GM10266 (cell line): ENCODE data around the gene NAPSA.
"Not testable (repeated sequence)": the region's sequence is repeated elsewhere in the genome, so short reads cannot be mapped to it uniquely, and the experiment has no call there.

Experiments used
- DNase-seq: peaks from one replicate; pipeline ENCODE4 v3.0.0; 2012; ENCODE audit errors: extremely low spot score
- TF ChIP-seq, protein P1 (sequence below): IDR thresholded peaks from 2 replicates; pipeline ENCODE4 v1.5.1; 2012; ENCODE audit warnings: mild to moderate bottlenecking, low read depth; ENCODE audit not compliant: control insufficient read depth, insufficient read depth; ENCODE audit errors: missing control alignments

The NAPSA gene

DNA sequence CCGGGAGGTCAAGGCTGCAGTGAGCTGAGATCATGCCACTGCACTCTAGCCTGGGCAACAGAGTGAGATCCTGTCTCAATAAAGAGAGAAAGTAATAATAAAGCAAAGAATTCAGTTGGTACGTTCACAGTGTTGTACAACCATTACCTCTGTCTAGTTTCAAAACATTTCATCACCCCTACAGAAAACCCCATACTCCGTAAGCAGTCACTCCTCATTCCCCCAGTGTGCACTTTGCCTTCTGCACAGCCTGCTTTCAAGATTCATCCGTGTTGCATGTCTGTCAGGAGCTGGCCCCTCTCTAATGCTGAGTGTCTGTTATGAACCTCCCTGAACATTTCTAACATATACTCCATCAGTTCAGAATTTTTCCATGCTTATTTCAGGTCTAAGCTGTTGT, 28.1 kb upstream of the NAPSA start:
- peak; percentile 4 for DNase-seq
- TF ChIP-seq, protein P1, sequence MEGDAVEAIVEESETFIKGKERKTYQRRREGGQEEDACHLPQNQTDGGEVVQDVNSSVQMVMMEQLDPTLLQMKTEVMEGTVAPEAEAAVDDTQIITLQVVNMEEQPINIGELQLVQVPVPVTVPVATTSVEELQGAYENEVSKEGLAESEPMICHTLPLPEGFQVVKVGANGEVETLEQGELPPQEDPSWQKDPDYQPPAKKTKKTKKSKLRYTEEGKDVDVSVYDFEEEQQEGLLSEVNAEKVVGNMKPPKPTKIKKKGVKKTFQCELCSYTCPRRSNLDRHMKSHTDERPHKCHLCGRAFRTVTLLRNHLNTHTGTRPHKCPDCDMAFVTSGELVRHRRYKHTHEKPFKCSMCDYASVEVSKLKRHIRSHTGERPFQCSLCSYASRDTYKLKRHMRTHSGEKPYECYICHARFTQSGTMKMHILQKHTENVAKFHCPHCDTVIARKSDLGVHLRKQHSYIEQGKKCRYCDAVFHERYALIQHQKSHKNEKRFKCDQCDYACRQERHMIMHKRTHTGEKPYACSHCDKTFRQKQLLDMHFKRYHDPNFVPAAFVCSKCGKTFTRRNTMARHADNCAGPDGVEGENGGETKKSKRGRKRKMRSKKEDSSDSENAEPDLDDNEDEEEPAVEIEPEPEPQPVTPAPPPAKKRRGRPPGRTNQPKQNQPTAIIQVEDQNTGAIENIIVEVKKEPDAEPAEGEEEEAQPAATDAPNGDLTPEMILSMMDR = no peak

GRCh38 chr19:50392759-50393158, 27.3 kb upstream of the NAPSA start:
- no peak for DNase-seq
- TF ChIP-seq, protein P1 = no peak

DNA sequence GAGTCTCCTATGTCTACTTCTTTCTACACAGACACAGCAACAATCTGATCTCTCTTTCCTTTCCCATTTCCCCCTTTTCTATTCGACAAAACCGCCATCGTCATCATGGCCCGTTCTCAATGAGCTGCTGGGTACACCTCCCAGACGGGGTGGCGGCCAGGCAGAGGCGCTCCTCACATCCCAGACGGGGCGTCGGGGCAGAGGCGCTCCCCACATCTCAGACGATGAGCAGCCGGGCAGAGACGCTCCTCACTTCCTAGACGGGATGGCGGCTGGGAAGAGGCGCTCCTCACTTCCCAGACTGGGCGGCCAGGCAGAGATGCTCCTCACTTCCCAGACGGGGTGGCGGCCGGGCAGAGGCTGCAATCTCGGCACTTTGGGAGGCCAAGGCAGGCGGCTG, 25.5 kb upstream of the NAPSA start:
- not testable (repeated sequence) for DNase-seq

DNA sequence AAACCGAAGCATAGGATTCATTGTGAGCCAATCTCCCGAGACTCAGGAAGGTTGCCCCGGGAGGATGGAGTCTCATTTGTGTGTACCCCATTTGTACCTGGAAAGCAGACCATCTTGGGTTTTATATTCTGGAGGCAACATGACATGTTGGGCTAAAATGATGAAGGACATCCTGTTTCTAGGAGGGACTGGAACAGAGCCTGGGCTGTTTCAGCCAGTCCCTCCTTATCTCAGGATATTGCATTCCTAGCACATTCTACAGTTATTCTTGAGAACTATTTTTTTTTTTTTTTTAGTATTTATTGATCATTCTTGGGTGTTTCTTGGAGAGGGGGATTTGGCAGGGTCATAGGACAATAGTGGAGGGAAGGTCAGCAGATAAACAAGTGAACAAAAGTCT, 24.9 kb upstream of the NAPSA start:
- not testable (repeated sequence) for DNase-seq

DNA sequence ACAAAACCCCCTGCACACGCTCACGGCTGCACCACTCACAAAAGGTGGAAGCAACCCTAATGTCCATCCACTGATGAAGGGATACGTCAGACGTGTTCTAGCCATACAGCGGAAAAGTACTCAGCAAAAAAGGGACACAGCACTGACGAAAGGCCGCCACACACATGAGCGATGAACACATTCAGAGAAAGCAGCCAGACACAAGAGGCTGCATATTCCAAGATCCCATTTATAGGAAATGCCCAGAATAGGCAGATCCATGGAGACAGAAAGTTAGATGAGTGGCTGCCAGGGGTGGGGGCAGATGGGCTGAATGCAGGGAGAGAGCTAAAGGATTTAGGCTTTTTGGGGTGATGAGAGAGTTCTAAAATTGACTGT, 22.4 kb upstream of the NAPSA start:
- TF ChIP-seq, protein P1 = no peak

GRCh38 chr19:50387176-50387867, 21.9 kb upstream of the NAPSA start:
- TF ChIP-seq, protein P1 = no peak
- DNase-seq = no peak

More for the DNA sequence above, 22.4 kb upstream of the NAPSA start:
- DNase-seq = no peak

GRCh38 chr19:50384685-50385535, 19.5 kb upstream of the NAPSA start:
- peak; percentile 6 for DNase-seq
- TF ChIP-seq, protein P1 = no peak
